ENCODE data around the gene SYCP3. TPM values are rescaled to one million over a fixed set of nuclear protein-coding genes. Genes with fewer than 3 reads are reported as not detected.

The SYCP3 gene
- polyA plus RNA-seq, 1 of the 3 experiments (the other 2 are of a cell fraction), result 0.07 TPM

GRCh38 chr12:101783150-101783549 is 43.9 kb upstream of the SYCP3 start:
- 97% methylated on average over 2 of the region's 2 CpGs for WGBS (ENCODE audit: low lambda C conversion rate)
- H3K79me2 ChIP-seq (ENCODE audit: insufficient read depth), result no peaks in the 10 kb centered on the region

GRCh38 chr12:101782273-101782731 is 43.0 kb upstream of the SYCP3 start:
- H4K20me1 ChIP-seq (ENCODE audit: insufficient read depth), result no peaks in the 10 kb centered on the region
- DNase-seq, result no peak
- H3K9me2 ChIP-seq, result no peaks in the 10 kb centered on the region
- H3K36me3 ChIP-seq (replicated peaks in 1 of 2; ENCODE audit: control insufficient read depth in 1 of 2, insufficient read depth in 2 of 2, low read length in 1 of 2), result peaks cover 6% of the 10 kb centered on the region in 2 experiments
- no peak overlapping the region for H3K9ac ChIP-seq
- no peaks in the 10 kb centered on the region for H3K9me3 ChIP-seq
- no peak overlapping the region for H2AFZ ChIP-seq (ENCODE audit: low read depth)
- no peak overlapping the region for H3K4me2 ChIP-seq
- no peaks in the 10 kb centered on the region for H3K27me3 ChIP-seq (ENCODE audit: insufficient read depth)
- ChIA-PET POLR2A (no interaction called here), CTCF (no interaction called here)
- no peaks in the 10 kb centered on the region for H3K79me2 ChIP-seq (ENCODE audit: insufficient read depth)
- peak overlapping the region in 1 of 2 experiments; percentile 47; a peak in 2 of 4 replicates for H3K27ac ChIP-seq (ENCODE audit: low read depth in 2 of 2, low read length in 1 of 2)
- peaks cover 8% of the 10 kb centered on the region for H3F3A ChIP-seq (replicated peaks; ENCODE audit: insufficient read depth)
- H3K4me3 ChIP-seq (ENCODE audit: low read depth in 2 of 2, low read length in 1 of 2), result no peak overlapping the region
- H3K4me1 ChIP-seq (ENCODE audit: control insufficient read depth in 1 of 2, insufficient read depth in 2 of 2, low read depth in 1 of 2, low read length in 1 of 2), result no peaks in the 10 kb centered on the region
- 64% methylated on average over 3 of the region's 3 CpGs for WGBS (ENCODE audit: low lambda C conversion rate)
- TF ChIP-seq FOSL2 (IDR thresholded peaks at IDR 0.05; ENCODE audit: borderline replicate concordance, low read depth) (peak; percentile 31; the same call in 1 of the 2 replicates), SMC3 (IDR thresholded peaks at IDR 0.05; ENCODE audit: low read depth, low read length) (no peak), TEAD4 (IDR thresholded peaks at IDR 0.05; ENCODE audit: borderline replicate concordance, insufficient read depth) (no peak), FOXM1 (IDR thresholded peaks at IDR 0.05; ENCODE audit: low read depth) (no peak), ELF1 (IDR thresholded peaks at IDR 0.05) (no peak), CTCF (IDR thresholded peaks at IDR 0.05) (no peak), TAF1 (IDR thresholded peaks at IDR 0.05; ENCODE audit: borderline replicate concordance, low read depth, low read length) (no peak), FOXJ3 (CRISPR knock-in tag; IDR thresholded peaks at IDR 0.05) (no peak), USF1 (IDR thresholded peaks at IDR 0.05; ENCODE audit: borderline replicate concordance, low read depth) (no peak), RXRA (IDR thresholded peaks at IDR 0.05; ENCODE audit: borderline replicate concordance, low read depth) (no peak), MXI1 (IDR thresholded peaks at IDR 0.05; ENCODE audit: low read depth, low read length) (no peak), PBX3 (IDR thresholded peaks at IDR 0.05) (peak; percentile 15; the same call in 1 of the 2 replicates)

More at GRCh38 chr12:101783150-101783549, 43.9 kb upstream of the SYCP3 start:
- POLR2A ChIA-PET, result interaction anchor here (0.7 kb wide), 1 partner anchor 9 kb away, joined by 3 read pairs; no protein-coding TSS in a partner anchor
- DNase-seq, result no peak
- H3K36me3 ChIP-seq (replicated peaks in 1 of 2; ENCODE audit: control insufficient read depth in 1 of 2, insufficient read depth in 2 of 2, low read length in 1 of 2), result peaks cover 6% of the 10 kb centered on the region in 2 experiments
- TF ChIP-seq SIN3A (IDR thresholded peaks at IDR 0.05; ENCODE audit: borderline replicate concordance, low read depth, low read length) (no peak), RCOR1 (IDR thresholded peaks at IDR 0.05; ENCODE audit: low read length) (no peak), JUND (IDR thresholded peaks at IDR 0.05) (no peak), POLR2AphosphoS5 (IDR thresholded peaks at IDR 0.05; ENCODE audit: low read depth, low read length) (no peak), FOXM1 (IDR thresholded peaks at IDR 0.05; ENCODE audit: low read depth) (no peak), USF1 (IDR thresholded peaks at IDR 0.05; ENCODE audit: borderline replicate concordance, low read depth) (no peak), CTCF (IDR thresholded peaks at IDR 0.05) (no peak), MEF2A (IDR thresholded peaks at IDR 0.05; ENCODE audit: borderline replicate concordance, low read depth) (no peak), YY1 (IDR thresholded peaks at IDR 0.05; ENCODE audit: low read depth) (no peak), NRF1 (IDR thresholded peaks at IDR 0.05; ENCODE audit: low read depth, low read length) (no peak)
- H3F3A ChIP-seq (replicated peaks; ENCODE audit: insufficient read depth), result peaks cover 8% of the 10 kb centered on the region
- H3K4me3 ChIP-seq (ENCODE audit: low read depth in 2 of 2, low read length in 1 of 2), result no peak overlapping the region
- no peak overlapping the region for H3K9ac ChIP-seq
- no peak overlapping the region for H3K4me2 ChIP-seq
- H2AFZ ChIP-seq (ENCODE audit: low read depth), result no peak overlapping the region
- H4K20me1 ChIP-seq (ENCODE audit: insufficient read depth), result no peaks in the 10 kb centered on the region
- H3K9me2 ChIP-seq, result no peaks in the 10 kb centered on the region
- H3K27me3 ChIP-seq (ENCODE audit: insufficient read depth), result no peaks in the 10 kb centered on the region
- H3K9me3 ChIP-seq, result no peaks in the 10 kb centered on the region
- CTCF ChIA-PET, result interaction anchor here (1.3 to 4.6 kb wide), 2 partner anchors 10 to 57 kb away, joined by 5 to 25 read pairs; no protein-coding TSS in a partner anchor
- peak overlapping the region in 1 of 2 experiments; percentile 47; a peak in 2 of 4 replicates for H3K27ac ChIP-seq (ENCODE audit: low read depth in 2 of 2, low read length in 1 of 2)
- H3K4me1 ChIP-seq (ENCODE audit: control insufficient read depth in 1 of 2, insufficient read depth in 2 of 2, low read depth in 1 of 2, low read length in 1 of 2), result no peaks in the 10 kb centered on the region

Data from SK-N-SH (cell line).